Gastroesophageal sphincter (tissue), 4 donors: Measurements from ENCODE around the gene SEC22A. TPM values are rescaled to one million over a fixed set of nuclear protein-coding genes. Genes with fewer than 3 reads are reported as not detected.

Experiments
- ATAC-seq: fragments of 150-250 bp; one replicate; pipeline ENCODE4 v1.9.1; 2016; ENCODE audit warnings: mild to moderate bottlenecking, moderate library complexity
- H3K27ac ChIP-seq, 4 donors: fragments of 200-600 bp; sonication (generic) in 3 of 4; 1 replicate in 3 of 4; 2 replicates in 1 of 4; pipeline ENCODE4 v1.5.1; 2016 to 2019
- H3K27me3 ChIP-seq: fragments of 200-600 bp; sonication (generic); one replicate; pipeline ENCODE4 v1.5.1; 2019
- H3K36me3 ChIP-seq, 2 donors: fragments of 200-600 bp; sonication (generic); one replicate each; pipeline ENCODE4 v1.5.1; 2019; ENCODE audit warnings: control low read depth in 1 of 2
- H3K4me1 ChIP-seq, 3 donors: fragments of 200-600 bp; sonication (generic); 1 replicate in 2 of 3; 2 replicates in 1 of 3; pipeline ENCODE4 v1.5.1; 2016 to 2019; ENCODE audit warnings: control low read depth in 2 of 3
- H3K4me3 ChIP-seq, 2 donors: fragments of 200-600 bp; sonication (generic); one replicate each; pipeline ENCODE4 v1.5.1; 2019; ENCODE audit warnings: mild to moderate bottlenecking in 1 of 2, moderate library complexity in 1 of 2
- H3K9me3 ChIP-seq, 3 donors: fragments of 200-600 bp; sonication (generic); one replicate each; pipeline ENCODE4 v1.5.1; 2017 to 2019; ENCODE audit warnings: control low read depth in 2 of 3
- EP300 ChIP-seq: sonication (generic); formaldehyde crosslinking; IDR thresholded peaks from one replicate; pipeline ENCODE4 v1.6.1; 2017; ENCODE audit warnings: antibody characterized with exemption, mild to moderate bottlenecking
- POLR2A ChIP-seq, 2 donors: fragments of 450-650 bp; IDR thresholded peaks; one replicate each; pipeline ENCODE4 v1.6.1; 2017; ENCODE audit warnings: antibody characterized with exemption in 2 of 2, mild to moderate bottlenecking in 2 of 2, moderate library complexity in 1 of 2
- POLR2AphosphoS5 ChIP-seq: sonication (generic); formaldehyde crosslinking; IDR thresholded peaks from one replicate; pipeline ENCODE4 v1.6.1; 2017; ENCODE audit warnings: antibody characterized with exemption
- WGBS, 2 donors: methylation state at CpG; one replicate each; pipeline ENCODE4 v1.1.5; 2018; ENCODE audit warnings: low coverage in 1 of 2; 5-methylcytosine and 5-hydroxymethylcytosine counted together
- total RNA-seq, 4 donors: library from RNA; depleted of rRNA; stranded (reverse); fragments of >200 nt; gene quantifications; one replicate each; pipeline ENCODE4 v1.1.0, GENCODE V29; 2016
- TF ChIP-seq, protein P1 (sequence below), 4 experiments: fragments of 200-600 bp in 2 of 4; fragments of 450-650 bp in 2 of 4; sonication (generic) in 1 of 4; IDR thresholded peaks; one replicate each; pipeline ENCODE4 v1.5.1; 2017 to 2019; ENCODE audit warnings: antibody characterized with exemption in 4 of 4, mild to moderate bottlenecking in 2 of 4, moderate library complexity in 2 of 4

SEC22A gene
- total RNA-seq, 4 donors from 2014 or later, result 17.3 to 32.2 (median 23.9) TPM

DNA sequence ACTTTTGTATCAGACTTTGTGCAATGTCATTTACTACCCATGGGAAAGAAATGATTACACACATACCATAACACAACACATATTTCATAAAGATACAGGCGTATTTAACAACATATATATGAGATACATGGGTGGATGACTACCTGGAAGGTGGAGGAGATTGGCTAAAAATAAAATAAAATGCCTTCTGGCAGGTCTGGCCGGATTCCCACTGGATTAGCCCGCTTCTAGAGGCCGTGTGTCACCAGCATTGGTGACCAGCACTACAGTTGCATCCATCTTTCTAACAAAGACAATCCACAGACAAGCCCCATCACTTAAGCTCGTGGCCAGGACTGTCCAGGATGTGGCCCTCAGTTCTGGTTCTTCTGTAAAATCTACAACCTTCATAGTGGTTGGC lies 21.0 kb upstream of the SEC22A start:
- no peaks in the 10 kb centered on the region for H3K27me3 ChIP-seq
- H3K9me3 ChIP-seq, result no peaks in the 10 kb centered on the region
- no peak overlapping the region for H3K27ac ChIP-seq
- no peak for ATAC-seq
- peaks cover 0 to 4% of the 10 kb centered on the region in 2 donors for H3K36me3 ChIP-seq
- TF ChIP-seq EP300 (no peak), POLR2AphosphoS5 (no peak), POLR2A (IDR thresholded peaks at IDR 0.05) (no peak)
- TF ChIP-seq, protein P1, sequence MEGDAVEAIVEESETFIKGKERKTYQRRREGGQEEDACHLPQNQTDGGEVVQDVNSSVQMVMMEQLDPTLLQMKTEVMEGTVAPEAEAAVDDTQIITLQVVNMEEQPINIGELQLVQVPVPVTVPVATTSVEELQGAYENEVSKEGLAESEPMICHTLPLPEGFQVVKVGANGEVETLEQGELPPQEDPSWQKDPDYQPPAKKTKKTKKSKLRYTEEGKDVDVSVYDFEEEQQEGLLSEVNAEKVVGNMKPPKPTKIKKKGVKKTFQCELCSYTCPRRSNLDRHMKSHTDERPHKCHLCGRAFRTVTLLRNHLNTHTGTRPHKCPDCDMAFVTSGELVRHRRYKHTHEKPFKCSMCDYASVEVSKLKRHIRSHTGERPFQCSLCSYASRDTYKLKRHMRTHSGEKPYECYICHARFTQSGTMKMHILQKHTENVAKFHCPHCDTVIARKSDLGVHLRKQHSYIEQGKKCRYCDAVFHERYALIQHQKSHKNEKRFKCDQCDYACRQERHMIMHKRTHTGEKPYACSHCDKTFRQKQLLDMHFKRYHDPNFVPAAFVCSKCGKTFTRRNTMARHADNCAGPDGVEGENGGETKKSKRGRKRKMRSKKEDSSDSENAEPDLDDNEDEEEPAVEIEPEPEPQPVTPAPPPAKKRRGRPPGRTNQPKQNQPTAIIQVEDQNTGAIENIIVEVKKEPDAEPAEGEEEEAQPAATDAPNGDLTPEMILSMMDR (IDR thresholded peaks at IDR 0.05), result no peak
- no peaks in the 10 kb centered on the region for H3K4me1 ChIP-seq
- WGBS, 2 donors, result 89 to 92% methylated on average over 5 of the region's 5 CpGs
- H3K4me3 ChIP-seq, result no peak overlapping the region

DNA sequence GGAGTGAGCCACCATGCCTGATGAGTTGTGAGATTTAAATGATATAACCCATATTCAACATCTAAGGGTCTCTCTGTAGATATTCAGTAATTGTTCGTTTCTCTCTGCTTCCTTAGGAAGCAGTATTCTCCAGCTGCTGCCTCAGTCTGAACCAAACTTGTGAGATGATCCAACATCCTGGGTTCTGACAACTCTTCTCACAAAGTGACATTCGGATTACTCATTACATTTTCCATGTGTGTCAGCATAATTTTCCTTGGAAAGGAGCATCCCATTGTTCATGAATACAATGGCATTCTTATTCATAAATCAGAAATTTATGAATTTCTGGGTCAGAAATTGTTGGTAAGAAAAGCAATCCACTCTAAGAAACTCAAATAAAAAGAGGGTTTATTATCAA lies 15.0 kb upstream of the SEC22A start:
- Histone ChIP-seq H3K9me3 (no peaks in the 10 kb centered on the region), H3K36me3 (no peaks in the 10 kb centered on the region), H3K4me1 (no peaks in the 10 kb centered on the region), H3K4me3 (no peak overlapping the region), H3K27me3 (no peaks in the 10 kb centered on the region), H3K27ac (no peak overlapping the region)
- TF ChIP-seq POLR2AphosphoS5 (no peak), POLR2A (IDR thresholded peaks at IDR 0.05) (no peak), EP300 (no peak)
- TF ChIP-seq, protein P1 (IDR thresholded peaks at IDR 0.05), result no peak
- WGBS, 2 donors, result 37 to 43% methylated on average over 1 to 2 of the region's 2 CpGs
- no peak for ATAC-seq

DNA sequence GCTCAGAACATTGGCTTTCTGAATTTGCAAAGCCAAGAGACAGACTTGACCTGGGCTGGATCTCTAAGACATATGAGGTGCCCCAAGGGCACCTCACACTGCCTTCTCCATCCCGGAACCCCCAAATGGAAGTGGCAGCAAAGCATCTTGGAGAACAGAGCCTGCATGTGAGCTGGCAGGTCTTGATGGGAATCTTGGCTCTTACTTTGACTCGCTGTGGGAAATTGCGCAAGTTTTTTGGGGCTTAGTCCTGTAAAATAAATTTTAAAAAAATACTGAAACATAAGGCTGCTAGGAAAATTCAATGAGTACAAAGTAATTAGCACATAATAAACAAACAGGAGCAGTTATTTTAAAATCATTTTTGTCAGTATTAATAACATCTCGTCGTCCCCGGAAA lies 13.7 kb upstream of the SEC22A start:
- no peaks in the 10 kb centered on the region for H3K36me3 ChIP-seq
- 80 to 93% methylated on average over 5 to 6 of the region's 6 CpGs for WGBS, 2 donors
- no peak overlapping the region for H3K27ac ChIP-seq
- H3K27me3 ChIP-seq, result no peaks in the 10 kb centered on the region
- H3K9me3 ChIP-seq, result no peaks in the 10 kb centered on the region
- TF ChIP-seq POLR2AphosphoS5, result no peak
- TF ChIP-seq POLR2A (IDR thresholded peaks at IDR 0.05), result no peak
- TF ChIP-seq EP300, result no peak
- TF ChIP-seq, protein P1 (IDR thresholded peaks at IDR 0.05), result no peak
- H3K4me3 ChIP-seq, result no peak overlapping the region
- no peaks in the 10 kb centered on the region for H3K4me1 ChIP-seq
- ATAC-seq, result no peak

DNA sequence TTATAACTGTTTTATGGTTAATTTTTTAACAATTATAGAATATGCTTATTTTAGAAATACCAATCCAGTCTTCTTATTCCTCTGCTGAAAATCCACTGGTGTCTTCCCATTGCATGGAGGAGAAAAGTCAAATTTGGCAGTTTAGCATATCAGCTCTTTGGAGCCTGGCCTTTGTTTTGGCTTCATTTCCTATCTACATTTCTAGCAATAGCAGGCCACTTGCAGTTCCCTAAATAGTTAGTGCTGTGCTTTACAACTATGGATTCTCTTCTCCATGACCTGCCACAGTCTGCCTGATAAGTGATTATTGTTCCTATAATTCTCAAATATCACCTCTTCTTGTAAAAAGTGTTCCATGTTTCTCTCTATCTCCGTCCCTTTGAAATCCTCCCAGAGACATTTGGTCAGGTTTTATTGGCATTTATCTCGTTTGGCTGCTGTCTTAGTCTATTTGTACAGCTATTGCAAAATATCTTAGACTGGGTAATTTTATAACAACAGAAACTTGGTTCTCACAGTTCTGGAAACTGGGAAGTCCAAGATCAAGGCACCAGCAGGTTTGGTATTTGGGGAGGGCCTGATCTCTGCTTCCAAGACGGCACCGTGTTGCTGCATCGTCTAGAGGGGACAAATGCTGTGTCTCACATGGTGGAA lies 8.2 kb upstream of the SEC22A start:
- Histone ChIP-seq H3K27ac (no peak overlapping the region), H3K27me3 (no peaks in the 10 kb centered on the region), H3K36me3 (no peaks in the 10 kb centered on the region), H3K4me1 (no peaks in the 10 kb centered on the region), H3K9me3 (no peaks in the 10 kb centered on the region), H3K4me3 (no peak overlapping the region)
- ATAC-seq, result no peak
- 76 to 81% methylated on average over 2 to 5 of the region's 5 CpGs for WGBS, 2 donors
- TF ChIP-seq, protein P1 (IDR thresholded peaks at IDR 0.05), result no peak
- no peak for TF ChIP-seq POLR2A (IDR thresholded peaks at IDR 0.05)
- TF ChIP-seq POLR2AphosphoS5, result no peak
- TF ChIP-seq EP300, result no peak

DNA sequence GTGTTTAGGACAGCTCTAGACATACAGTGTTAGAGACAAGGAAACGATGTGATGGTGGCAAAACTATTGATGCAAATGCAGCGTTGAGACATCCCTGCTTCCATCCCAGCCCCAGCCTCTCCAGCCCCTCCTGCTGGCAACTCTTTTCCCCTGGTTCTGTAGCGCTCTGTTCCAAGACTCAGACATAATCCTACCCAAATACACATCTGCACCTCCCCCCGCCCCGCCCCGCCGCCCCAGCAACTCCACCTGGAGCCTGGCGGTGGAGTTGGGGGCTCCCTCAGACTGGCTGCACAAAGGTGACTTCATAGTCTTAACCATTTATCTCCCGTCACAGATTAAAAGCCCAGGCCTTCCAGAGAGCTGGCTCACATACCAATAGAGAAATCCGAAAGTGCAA lies 7.2 kb upstream of the SEC22A start:
- no peaks in the 10 kb centered on the region for H3K27me3 ChIP-seq
- no peak for TF ChIP-seq EP300
- TF ChIP-seq, protein P1 (IDR thresholded peaks at IDR 0.05), result peak in 3 of 4 experiments; percentile 26 to 67 (median 26)
- TF ChIP-seq POLR2AphosphoS5, result no peak
- no peak overlapping the region for H3K27ac ChIP-seq
- ATAC-seq, result peak; percentile 41
- WGBS, 2 donors, result 22 to 27% methylated on average over 3 to 6 of the region's 10 CpGs
- H3K9me3 ChIP-seq, result no peaks in the 10 kb centered on the region
- no peak overlapping the region for H3K4me3 ChIP-seq
- H3K36me3 ChIP-seq, result no peaks in the 10 kb centered on the region
- no peaks in the 10 kb centered on the region for H3K4me1 ChIP-seq
